ENCODE data around the gene KMT2D. TPM values are rescaled to one million over a fixed set of nuclear protein-coding genes. Genes with fewer than 3 reads are reported as not detected.

The KMT2D gene
- total and polyA plus RNA-seq, 2 experiments from 2014 or later: 8.2 to 10.3 TPM

DNA sequence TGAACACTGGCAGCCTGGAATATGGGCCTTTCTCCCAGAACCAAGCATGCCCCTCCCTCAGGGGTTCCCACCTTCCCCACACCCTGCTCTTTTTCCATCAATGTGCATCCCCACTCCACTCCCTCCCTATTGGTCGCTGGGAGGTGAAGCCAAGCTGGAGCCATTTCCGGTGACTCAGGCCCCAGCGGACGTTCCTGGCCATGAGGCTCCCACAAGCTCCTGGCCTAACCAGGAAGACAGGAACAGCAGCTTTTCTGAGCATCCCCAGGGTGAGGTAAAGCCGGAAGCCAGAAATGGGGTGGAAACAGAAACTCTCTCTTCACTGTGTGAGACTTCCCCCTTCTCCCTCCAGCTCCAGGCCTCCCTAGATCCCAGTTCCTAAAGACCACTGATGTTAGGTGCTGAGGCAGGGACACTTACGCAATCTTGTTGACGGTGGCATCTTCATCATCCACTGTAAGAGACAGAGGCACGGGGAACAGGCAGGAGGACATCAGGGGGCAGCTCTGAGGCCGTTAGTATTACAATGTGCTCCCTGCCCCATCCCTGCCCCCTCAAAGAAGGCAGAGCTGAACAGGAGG, 45.0 kb upstream of the KMT2D start:
- H4K20me1 ChIP-seq (ENCODE audit: insufficient read depth): no peaks in the 10 kb centered on the region
- WGBS, 2 experiments (ENCODE audit: low coverage in 1 of 2, low lambda C conversion rate in 2 of 2, missing lambda C conversion rate in 2 of 2): 47 to 58% methylated on average over 9 of the region's 9 CpGs

DNA sequence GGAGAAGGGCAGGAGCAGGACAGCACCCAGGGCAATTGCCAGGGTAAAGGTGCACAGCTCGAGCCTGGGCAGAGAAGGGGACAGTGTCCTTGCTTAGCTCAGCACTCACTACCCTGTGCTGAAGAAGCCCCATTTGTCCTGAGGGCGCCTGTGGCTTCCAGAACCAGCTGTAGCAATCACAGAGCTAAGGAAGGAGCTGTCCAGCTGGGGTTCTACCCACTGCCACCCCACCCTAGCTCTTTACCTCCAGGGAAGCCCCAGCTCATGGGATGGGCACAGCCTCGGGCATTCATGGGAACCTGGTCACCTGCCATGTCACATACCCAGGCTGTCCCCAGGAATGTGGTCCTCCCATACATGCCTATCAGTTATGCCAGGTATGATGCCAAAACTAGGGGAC, 44.2 kb upstream of the KMT2D start:
- DNase-seq: no peak
- no peaks in the 10 kb centered on the region for H3K9me2 ChIP-seq (ENCODE audit: insufficient read depth)
- no peak overlapping the region for H2AFZ ChIP-seq
- H3F3A ChIP-seq (ENCODE audit: insufficient read depth): peaks cover 19% of the 10 kb centered on the region
- no peak for TF ChIP-seq EZH2 (IDR thresholded peaks at IDR 0.05; ENCODE audit: insufficient read depth, poor library complexity, severe bottlenecking)
- TF ChIP-seq EZH2phosphoT487 (IDR thresholded peaks at IDR 0.05; ENCODE audit: insufficient read depth, low read depth): no peak
- in situ Hi-C loops (cut with MboI): no loop called here
- no peaks in the 10 kb centered on the region for H3K9me3 ChIP-seq (ENCODE audit: low read depth)
- peaks cover 72% of the 10 kb centered on the region for H3K79me2 ChIP-seq (ENCODE audit: insufficient read depth)
- H3K4me1 ChIP-seq (ENCODE audit: insufficient read depth): peaks cover 24% of the 10 kb centered on the region
- no peaks in the 10 kb centered on the region for H3K27me3 ChIP-seq (replicated peaks; ENCODE audit: insufficient read depth)
- H3K4me2 ChIP-seq (ENCODE audit: unreplicated experiment): no peak overlapping the region
- H3K36me3 ChIP-seq (ENCODE audit: low read depth): peaks cover 23% of the 10 kb centered on the region; the same call in 1 of the 2 replicates
- no peaks in the 10 kb centered on the region for H4K20me1 ChIP-seq (ENCODE audit: insufficient read depth)
- H3K27ac ChIP-seq: no peak overlapping the region
- no peak overlapping the region for H3K9ac ChIP-seq
- 80 to 84% methylated on average over 3 of the region's 3 CpGs for WGBS, 2 experiments (ENCODE audit: low coverage in 1 of 2, low lambda C conversion rate in 2 of 2, missing lambda C conversion rate in 2 of 2)
- H3K4me3 ChIP-seq: no peak overlapping the region

More for the DNA sequence above, 45.0 kb upstream of the KMT2D start:
- H3K4me2 ChIP-seq (ENCODE audit: unreplicated experiment): no peak overlapping the region
- in situ Hi-C loops (cut with MboI): no loop called here
- no peak overlapping the region for H2AFZ ChIP-seq
- H3K36me3 ChIP-seq (ENCODE audit: low read depth): peaks cover 23% of the 10 kb centered on the region; the same call in 1 of the 2 replicates
- H3K9me3 ChIP-seq (ENCODE audit: low read depth): no peaks in the 10 kb centered on the region
- peak overlapping the region; percentile 39 for H3K27ac ChIP-seq
- TF ChIP-seq EZH2phosphoT487 (IDR thresholded peaks at IDR 0.05; ENCODE audit: insufficient read depth, low read depth) (no peak), EZH2 (IDR thresholded peaks at IDR 0.05; ENCODE audit: insufficient read depth, poor library complexity, severe bottlenecking) (no peak)
- no peak overlapping the region for H3K4me3 ChIP-seq
- H3K79me2 ChIP-seq (ENCODE audit: insufficient read depth): peaks cover 78% of the 10 kb centered on the region
- peaks cover 19% of the 10 kb centered on the region for H3F3A ChIP-seq (ENCODE audit: insufficient read depth)
- H3K27me3 ChIP-seq (replicated peaks; ENCODE audit: insufficient read depth): no peaks in the 10 kb centered on the region
- H3K4me1 ChIP-seq (ENCODE audit: insufficient read depth): peaks cover 24% of the 10 kb centered on the region
- peak overlapping the region; percentile 50 for H3K9ac ChIP-seq
- DNase-seq: peak; percentile 73
- H3K9me2 ChIP-seq (ENCODE audit: insufficient read depth): no peaks in the 10 kb centered on the region

DNA sequence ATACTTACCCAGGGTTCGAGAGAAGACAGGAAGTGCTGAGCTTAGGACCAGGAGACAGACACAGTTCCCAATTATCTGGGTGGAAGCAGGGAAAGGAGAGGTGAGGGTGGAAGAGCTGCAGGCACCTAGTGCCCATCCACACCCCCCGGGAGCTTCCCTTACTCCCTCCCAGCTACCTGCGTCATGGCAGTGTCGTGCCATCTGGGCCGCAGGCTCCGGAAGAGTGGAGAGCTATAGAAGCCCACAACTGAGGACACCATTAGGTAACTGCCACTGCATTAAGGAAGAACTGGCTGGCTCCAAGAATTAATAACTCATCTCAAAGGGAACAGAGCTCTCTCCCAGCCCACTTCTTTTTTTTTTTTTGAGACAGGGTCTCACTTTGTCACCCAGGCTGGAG, 39.8 kb upstream of the KMT2D start:
- WGBS, 2 experiments (ENCODE audit: low coverage in 1 of 2, low lambda C conversion rate in 2 of 2, missing lambda C conversion rate in 2 of 2): 88 to 89% methylated on average over 6 of the region's 6 CpGs
- H3K4me1 ChIP-seq (ENCODE audit: insufficient read depth): peaks cover under 1% of the 10 kb centered on the region
- H3K4me3 ChIP-seq: no peak overlapping the region
- peaks cover 2% of the 10 kb centered on the region; the same call in 1 of the 2 replicates for H3K27me3 ChIP-seq (replicated peaks; ENCODE audit: insufficient read depth)
- peaks cover 30% of the 10 kb centered on the region for H3K79me2 ChIP-seq (ENCODE audit: insufficient read depth)
- H3K9me2 ChIP-seq (ENCODE audit: insufficient read depth): no peaks in the 10 kb centered on the region
- H4K20me1 ChIP-seq (ENCODE audit: insufficient read depth): no peaks in the 10 kb centered on the region
- TF ChIP-seq EZH2phosphoT487 (IDR thresholded peaks at IDR 0.05; ENCODE audit: insufficient read depth, low read depth): no peak
- TF ChIP-seq EZH2 (IDR thresholded peaks at IDR 0.05; ENCODE audit: insufficient read depth, poor library complexity, severe bottlenecking): no peak
- no peak for DNase-seq
- H3K9ac ChIP-seq: no peak overlapping the region
- no peak overlapping the region for H3K4me2 ChIP-seq (ENCODE audit: unreplicated experiment)
- 0 out of 2 replicates have a peak, but pooled peaks cover 12% of the 10 kb centered on the region for H3F3A ChIP-seq (ENCODE audit: insufficient read depth)
- in situ Hi-C loops (cut with MboI): no loop called here
- H2AFZ ChIP-seq: no peak overlapping the region
- H3K9me3 ChIP-seq (ENCODE audit: low read depth): no peaks in the 10 kb centered on the region
- no peak overlapping the region for H3K27ac ChIP-seq
- peaks cover 27% of the 10 kb centered on the region for H3K36me3 ChIP-seq (ENCODE audit: low read depth)

DNA sequence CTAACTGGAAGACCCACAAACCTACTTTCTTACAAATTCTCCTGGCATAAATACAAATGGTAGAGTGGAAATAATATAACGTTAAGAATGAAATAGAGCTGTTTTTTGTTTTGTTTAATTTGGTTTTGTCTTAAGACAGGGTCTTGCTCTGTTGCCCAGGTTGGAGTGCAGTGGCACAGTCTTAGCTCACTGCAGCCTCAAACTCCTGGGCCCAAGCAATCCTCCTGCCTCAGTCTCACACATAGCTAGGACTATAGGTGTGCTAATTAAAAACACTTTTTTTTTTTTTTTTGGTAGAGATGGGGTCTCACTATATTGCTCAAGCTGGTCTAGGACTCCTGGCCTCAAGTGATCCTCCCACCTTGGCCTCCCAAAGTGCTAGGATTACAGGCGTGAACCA, 38.1 kb upstream of the KMT2D start:
- Histone ChIP-seq H3K27me3 (replicated peaks; ENCODE audit: insufficient read depth) (peaks cover 12% of the 10 kb centered on the region), H3K79me2 (ENCODE audit: insufficient read depth) (peaks cover 13% of the 10 kb centered on the region; the same call in 1 of the 2 replicates), H3F3A (ENCODE audit: insufficient read depth) (0 out of 2 replicates have a peak, but pooled peaks cover 16% of the 10 kb centered on the region), H3K9ac (no peak overlapping the region), H3K4me2 (ENCODE audit: unreplicated experiment) (no peak overlapping the region), H3K36me3 (ENCODE audit: low read depth) (peaks cover 20% of the 10 kb centered on the region), H3K4me1 (ENCODE audit: insufficient read depth) (0 out of 2 replicates have a peak, but pooled peaks cover 4% of the 10 kb centered on the region), H4K20me1 (ENCODE audit: insufficient read depth) (no peaks in the 10 kb centered on the region), H3K4me3 (no peak overlapping the region), H3K9me2 (ENCODE audit: insufficient read depth) (no peaks in the 10 kb centered on the region), H2AFZ (no peak overlapping the region), H3K9me3 (ENCODE audit: low read depth) (no peaks in the 10 kb centered on the region), H3K27ac (no peak overlapping the region)
- in situ Hi-C loops (cut with MboI): loop anchor here (10.0 kb wide), 1 partner anchor 136 kb away; no protein-coding TSS in a partner anchor
- no peak for DNase-seq
- WGBS, 2 experiments (ENCODE audit: low coverage in 1 of 2, low lambda C conversion rate in 2 of 2, missing lambda C conversion rate in 2 of 2): 78 to 92% methylated on average over 2 of the region's 2 CpGs
- TF ChIP-seq EZH2 (IDR thresholded peaks at IDR 0.05; ENCODE audit: insufficient read depth, poor library complexity, severe bottlenecking) (no peak), EZH2phosphoT487 (IDR thresholded peaks at IDR 0.05; ENCODE audit: insufficient read depth, low read depth) (no peak)

Measured in GM23248 (cell line).